ENCODE measurements around the gene NUB1.

The NUB1 gene

GRCh38 chr7:151315038-151315655, 26.5 kb upstream of the NUB1 start:
- Histone ChIP-seq H2AK5ac (ENCODE audit: low read length) (no peak overlapping the region), H3K4ac (ENCODE audit: low read depth, low read length) (no peak overlapping the region), H2BK120ac (ENCODE audit: low read depth, low read length) (no peak overlapping the region), H3K79me2 (ENCODE audit: control insufficient read depth, insufficient read depth, low read length) (no peaks in the 10 kb centered on the region), H3K27ac (ENCODE audit: low read depth, low read length) (no peak overlapping the region), H3K36me3 (ENCODE audit: control insufficient read depth, insufficient read depth, low read length) (no peaks in the 10 kb centered on the region), H4K5ac (ENCODE audit: low read length) (no peak overlapping the region), H2BK15ac (replicated peaks; ENCODE audit: low read depth) (no peak overlapping the region), H3K56ac (ENCODE audit: low read length) (no peak overlapping the region), H3K18ac (ENCODE audit: low read length) (no peak overlapping the region), H3K4me3 (ENCODE audit: low read length) (no peak overlapping the region), H3K9ac (ENCODE audit: low read length) (no peak overlapping the region), H4K8ac (ENCODE audit: low read depth, low read length) (no peak overlapping the region), H3K23ac (ENCODE audit: low read length) (no peak overlapping the region), H3K27me3 (ENCODE audit: insufficient read depth, low read length, poor library complexity) (no peaks in the 10 kb centered on the region), H3K79me1 (ENCODE audit: low read length) (no peaks in the 10 kb centered on the region), H3K4me1 (ENCODE audit: control insufficient read depth, low read depth, low read length) (no peaks in the 10 kb centered on the region), H3K4me2 (ENCODE audit: low read length) (no peak overlapping the region), H2BK5ac (ENCODE audit: low read length) (no peak overlapping the region)
- peak; percentile 67 for DNase-seq
- 100% methylated on average over 1 of the region's 13 CpGs for WGBS (ENCODE audit: extremely low coverage, insufficient coverage, low lambda C conversion rate)

DNA sequence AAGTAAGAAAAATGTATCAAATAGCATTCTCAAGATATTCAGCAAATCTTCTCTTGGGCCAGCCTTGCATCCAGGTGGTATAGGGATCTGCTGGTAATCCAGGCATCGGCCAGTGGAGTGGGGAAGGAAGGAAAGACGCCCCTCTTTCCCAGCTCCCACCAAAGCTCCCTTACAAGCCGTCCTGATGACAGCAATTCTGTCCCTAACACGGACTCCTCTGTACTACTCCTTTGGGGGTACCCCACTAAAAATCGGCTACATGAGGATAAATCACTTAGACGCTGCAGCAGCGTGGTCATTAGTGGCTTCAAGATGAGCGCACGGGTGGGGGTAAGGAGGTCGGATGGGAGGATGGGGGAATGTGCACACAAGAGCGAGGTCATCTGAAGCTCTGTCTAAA, 24.7 kb upstream of the NUB1 start:
- no peaks in the 10 kb centered on the region for H3K36me3 ChIP-seq (ENCODE audit: control insufficient read depth, insufficient read depth, low read length)
- H3K79me2 ChIP-seq (ENCODE audit: control insufficient read depth, insufficient read depth, low read length): no peaks in the 10 kb centered on the region
- H3K79me1 ChIP-seq (ENCODE audit: low read length): no peaks in the 10 kb centered on the region
- H4K5ac ChIP-seq (ENCODE audit: low read length): no peak overlapping the region
- no peak overlapping the region for H3K27ac ChIP-seq (ENCODE audit: low read depth, low read length)
- H3K4me2 ChIP-seq (ENCODE audit: low read length): no peak overlapping the region
- H3K56ac ChIP-seq (ENCODE audit: low read length): no peak overlapping the region
- H2BK5ac ChIP-seq (ENCODE audit: low read length): no peak overlapping the region
- H3K4me1 ChIP-seq (ENCODE audit: control insufficient read depth, low read depth, low read length): no peaks in the 10 kb centered on the region
- no peak for DNase-seq
- no peak overlapping the region for H2AK5ac ChIP-seq (ENCODE audit: low read length)
- H4K8ac ChIP-seq (ENCODE audit: low read depth, low read length): no peak overlapping the region
- H2BK120ac ChIP-seq (ENCODE audit: low read depth, low read length): no peak overlapping the region
- WGBS (ENCODE audit: extremely low coverage, insufficient coverage, low lambda C conversion rate): no CpG with 5 or more reads among the region's 11 CpGs
- no peak overlapping the region for H3K9ac ChIP-seq (ENCODE audit: low read length)
- no peak overlapping the region for H3K4ac ChIP-seq (ENCODE audit: low read depth, low read length)
- no peak overlapping the region for H3K18ac ChIP-seq (ENCODE audit: low read length)
- no peak overlapping the region for H3K4me3 ChIP-seq (ENCODE audit: low read length)
- no peak overlapping the region for H2BK15ac ChIP-seq (replicated peaks; ENCODE audit: low read depth)
- H3K27me3 ChIP-seq (ENCODE audit: insufficient read depth, low read length, poor library complexity): no peaks in the 10 kb centered on the region
- H3K23ac ChIP-seq (ENCODE audit: low read length): no peak overlapping the region

DNA sequence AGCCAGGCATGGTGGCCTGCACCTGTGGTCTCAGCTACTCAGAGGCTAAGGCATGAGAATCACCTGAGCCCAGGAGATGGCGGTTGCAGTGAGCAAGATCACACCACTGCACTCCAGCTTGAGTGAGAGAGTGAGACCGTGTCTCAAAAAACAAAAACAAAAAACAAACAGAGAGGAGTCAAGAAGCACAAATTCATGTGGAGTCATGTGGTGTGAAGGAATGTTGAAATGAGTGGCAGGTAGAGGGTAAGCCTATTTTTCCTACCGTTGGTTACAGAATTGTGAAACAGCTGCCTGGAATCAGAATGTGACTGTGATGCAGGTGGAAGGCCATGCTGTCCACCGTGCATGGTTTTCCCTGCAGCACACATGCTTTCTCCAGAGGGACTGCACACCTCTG, 23.7 kb upstream of the NUB1 start:
- H4K5ac ChIP-seq (ENCODE audit: low read length): no peak overlapping the region
- H3K36me3 ChIP-seq (ENCODE audit: control insufficient read depth, insufficient read depth, low read length): no peaks in the 10 kb centered on the region
- no peak overlapping the region for H3K18ac ChIP-seq (ENCODE audit: low read length)
- H2AK5ac ChIP-seq (ENCODE audit: low read length): no peak overlapping the region
- no peak overlapping the region for H3K9ac ChIP-seq (ENCODE audit: low read length)
- no peaks in the 10 kb centered on the region for H3K79me1 ChIP-seq (ENCODE audit: low read length)
- no peak overlapping the region for H4K8ac ChIP-seq (ENCODE audit: low read depth, low read length)
- no peak overlapping the region for H3K56ac ChIP-seq (ENCODE audit: low read length)
- no peaks in the 10 kb centered on the region for H3K27me3 ChIP-seq (ENCODE audit: insufficient read depth, low read length, poor library complexity)
- H3K4me3 ChIP-seq (ENCODE audit: low read length): no peak overlapping the region
- H2BK5ac ChIP-seq (ENCODE audit: low read length): no peak overlapping the region
- H3K79me2 ChIP-seq (ENCODE audit: control insufficient read depth, insufficient read depth, low read length): no peaks in the 10 kb centered on the region
- H2BK15ac ChIP-seq (replicated peaks; ENCODE audit: low read depth): no peak overlapping the region
- no peak for DNase-seq
- H3K23ac ChIP-seq (ENCODE audit: low read length): no peak overlapping the region
- no peaks in the 10 kb centered on the region for H3K4me1 ChIP-seq (ENCODE audit: control insufficient read depth, low read depth, low read length)
- no peak overlapping the region for H3K4ac ChIP-seq (ENCODE audit: low read depth, low read length)
- WGBS (ENCODE audit: extremely low coverage, insufficient coverage, low lambda C conversion rate): no CpG with 5 or more reads among the region's 4 CpGs
- no peak overlapping the region for H3K4me2 ChIP-seq (ENCODE audit: low read length)
- H3K27ac ChIP-seq (ENCODE audit: low read depth, low read length): no peak overlapping the region
- H2BK120ac ChIP-seq (ENCODE audit: low read depth, low read length): no peak overlapping the region

- H2AK5ac ChIP-seq (ENCODE audit: low read length): no peak overlapping the region
- H3K23ac ChIP-seq (ENCODE audit: low read length): no peak overlapping the region
- H3K79me2 ChIP-seq (ENCODE audit: control insufficient read depth, insufficient read depth, low read length): no peaks in the 10 kb centered on the region
- H3K56ac ChIP-seq (ENCODE audit: low read length): no peak overlapping the region
- H3K27me3 ChIP-seq (ENCODE audit: insufficient read depth, low read length, poor library complexity): no peaks in the 10 kb centered on the region
- no peaks in the 10 kb centered on the region for H3K36me3 ChIP-seq (ENCODE audit: control insufficient read depth, insufficient read depth, low read length)
- no peaks in the 10 kb centered on the region for H3K4me1 ChIP-seq (ENCODE audit: control insufficient read depth, low read depth, low read length)
- H3K4me2 ChIP-seq (ENCODE audit: low read length): no peak overlapping the region
- H2BK5ac ChIP-seq (ENCODE audit: low read length): no peak overlapping the region
- WGBS (ENCODE audit: extremely low coverage, insufficient coverage, low lambda C conversion rate): no CpG with 5 or more reads among the region's 2 CpGs
- H4K5ac ChIP-seq (ENCODE audit: low read length): no peak overlapping the region
- no peak overlapping the region for H2BK120ac ChIP-seq (ENCODE audit: low read depth, low read length)
- H3K4ac ChIP-seq (ENCODE audit: low read depth, low read length): no peak overlapping the region
- H3K9ac ChIP-seq (ENCODE audit: low read length): no peak overlapping the region
- H3K79me1 ChIP-seq (ENCODE audit: low read length): no peaks in the 10 kb centered on the region
- no peak overlapping the region for H3K27ac ChIP-seq (ENCODE audit: low read depth, low read length)
- H3K18ac ChIP-seq (ENCODE audit: low read length): no peak overlapping the region
- H4K8ac ChIP-seq (ENCODE audit: low read depth, low read length): no peak overlapping the region
- H3K4me3 ChIP-seq (ENCODE audit: low read length): no peak overlapping the region
- no peak overlapping the region for H2BK15ac ChIP-seq (replicated peaks; ENCODE audit: low read depth)
- DNase-seq: no peak
Observed at GRCh38 chr7:151319189-151319588, 22.4 kb upstream of the NUB1 start.

- no peak for DNase-seq
- H4K5ac ChIP-seq (ENCODE audit: low read length): no peak overlapping the region
- H3K4ac ChIP-seq (ENCODE audit: low read depth, low read length): no peak overlapping the region
- no peaks in the 10 kb centered on the region for H3K36me3 ChIP-seq (ENCODE audit: control insufficient read depth, insufficient read depth, low read length)
- H3K27me3 ChIP-seq (ENCODE audit: insufficient read depth, low read length, poor library complexity): no peaks in the 10 kb centered on the region
- no peak overlapping the region for H2BK5ac ChIP-seq (ENCODE audit: low read length)
- no peak overlapping the region for H3K27ac ChIP-seq (ENCODE audit: low read depth, low read length)
- H3K79me2 ChIP-seq (ENCODE audit: control insufficient read depth, insufficient read depth, low read length): no peaks in the 10 kb centered on the region
- H2BK120ac ChIP-seq (ENCODE audit: low read depth, low read length): no peak overlapping the region
- no peak overlapping the region for H3K56ac ChIP-seq (ENCODE audit: low read length)
- no peak overlapping the region for H3K23ac ChIP-seq (ENCODE audit: low read length)
- H3K79me1 ChIP-seq (ENCODE audit: low read length): no peaks in the 10 kb centered on the region
- H3K4me3 ChIP-seq (ENCODE audit: low read length): no peak overlapping the region
- no CpG with 5 or more reads among the region's 5 CpGs for WGBS (ENCODE audit: extremely low coverage, insufficient coverage, low lambda C conversion rate)
- H2BK15ac ChIP-seq (replicated peaks; ENCODE audit: low read depth): no peak overlapping the region
- no peaks in the 10 kb centered on the region for H3K4me1 ChIP-seq (ENCODE audit: control insufficient read depth, low read depth, low read length)
- no peak overlapping the region for H3K4me2 ChIP-seq (ENCODE audit: low read length)
- no peak overlapping the region for H4K8ac ChIP-seq (ENCODE audit: low read depth, low read length)
- no peak overlapping the region for H2AK5ac ChIP-seq (ENCODE audit: low read length)
- no peak overlapping the region for H3K18ac ChIP-seq (ENCODE audit: low read length)
- H3K9ac ChIP-seq (ENCODE audit: low read length): no peak overlapping the region
Observed at GRCh38 chr7:151320263-151320845, 21.3 kb upstream of the NUB1 start.

- Histone ChIP-seq H3K23ac (ENCODE audit: low read length) (no peak overlapping the region), H3K4me2 (ENCODE audit: low read length) (no peak overlapping the region), H3K9ac (ENCODE audit: low read length) (no peak overlapping the region), H3K27me3 (ENCODE audit: insufficient read depth, low read length, poor library complexity) (no peaks in the 10 kb centered on the region), H3K56ac (ENCODE audit: low read length) (no peak overlapping the region), H2BK15ac (replicated peaks; ENCODE audit: low read depth) (no peak overlapping the region), H2AK5ac (ENCODE audit: low read length) (no peak overlapping the region), H3K79me1 (ENCODE audit: low read length) (no peaks in the 10 kb centered on the region), H3K36me3 (ENCODE audit: control insufficient read depth, insufficient read depth, low read length) (no peaks in the 10 kb centered on the region), H3K18ac (ENCODE audit: low read length) (no peak overlapping the region), H3K27ac (ENCODE audit: low read depth, low read length) (no peak overlapping the region), H4K8ac (ENCODE audit: low read depth, low read length) (no peak overlapping the region), H3K4me3 (ENCODE audit: low read length) (no peak overlapping the region), H3K79me2 (ENCODE audit: control insufficient read depth, insufficient read depth, low read length) (no peaks in the 10 kb centered on the region), H2BK120ac (ENCODE audit: low read depth, low read length) (no peak overlapping the region), H2BK5ac (ENCODE audit: low read length) (no peak overlapping the region), H4K5ac (ENCODE audit: low read length) (no peak overlapping the region), H3K4me1 (ENCODE audit: control insufficient read depth, low read depth, low read length) (no peaks in the 10 kb centered on the region), H3K4ac (ENCODE audit: low read depth, low read length) (no peak overlapping the region)
- WGBS (ENCODE audit: extremely low coverage, insufficient coverage, low lambda C conversion rate): no CpG with 5 or more reads among the region's 3 CpGs
- DNase-seq: no peak
Observed at GRCh38 chr7:151321341-151321740, 20.3 kb upstream of the NUB1 start.

Measured in mesendoderm (in vitro differentiated cells).